ENCODE measurements around the gene SLC38A9. TPM values are rescaled to one million over a fixed set of nuclear protein-coding genes. Genes with fewer than 3 reads are reported as not detected.
"Not testable (repeated sequence)": the region's sequence is repeated elsewhere in the genome, so short reads cannot be mapped to it uniquely, and the experiment has no call there.

SLC38A9 gene
- total RNA-seq, 1 experiment from 2014 or later: 20.1 TPM

GRCh38 chr5:55609413-55609812 is 102.7 kb downstream of the SLC38A9 start:
- Mint-ChIP-seq H3K4me3 (ENCODE audit: unreplicated experiment) (no peak overlapping the region), H3K27ac (ENCODE audit: low read depth, unreplicated experiment) (no peak overlapping the region), H3K4me1 (ENCODE audit: insufficient read depth, unreplicated experiment) (no peaks in the 10 kb centered on the region), H3K9me3 (ENCODE audit: unreplicated experiment) (no peaks in the 10 kb centered on the region), H3K36me3 (ENCODE audit: insufficient read depth, unreplicated experiment) (no peaks in the 10 kb centered on the region), H3K27me3 (ENCODE audit: insufficient read depth, unreplicated experiment) (no peaks in the 10 kb centered on the region)
- DNase-seq (ENCODE audit: unreplicated experiment): no peak
- intact Hi-C loops (cut with micrococcal nuclease): no loop called here
- TF ChIP-seq, protein P1, sequence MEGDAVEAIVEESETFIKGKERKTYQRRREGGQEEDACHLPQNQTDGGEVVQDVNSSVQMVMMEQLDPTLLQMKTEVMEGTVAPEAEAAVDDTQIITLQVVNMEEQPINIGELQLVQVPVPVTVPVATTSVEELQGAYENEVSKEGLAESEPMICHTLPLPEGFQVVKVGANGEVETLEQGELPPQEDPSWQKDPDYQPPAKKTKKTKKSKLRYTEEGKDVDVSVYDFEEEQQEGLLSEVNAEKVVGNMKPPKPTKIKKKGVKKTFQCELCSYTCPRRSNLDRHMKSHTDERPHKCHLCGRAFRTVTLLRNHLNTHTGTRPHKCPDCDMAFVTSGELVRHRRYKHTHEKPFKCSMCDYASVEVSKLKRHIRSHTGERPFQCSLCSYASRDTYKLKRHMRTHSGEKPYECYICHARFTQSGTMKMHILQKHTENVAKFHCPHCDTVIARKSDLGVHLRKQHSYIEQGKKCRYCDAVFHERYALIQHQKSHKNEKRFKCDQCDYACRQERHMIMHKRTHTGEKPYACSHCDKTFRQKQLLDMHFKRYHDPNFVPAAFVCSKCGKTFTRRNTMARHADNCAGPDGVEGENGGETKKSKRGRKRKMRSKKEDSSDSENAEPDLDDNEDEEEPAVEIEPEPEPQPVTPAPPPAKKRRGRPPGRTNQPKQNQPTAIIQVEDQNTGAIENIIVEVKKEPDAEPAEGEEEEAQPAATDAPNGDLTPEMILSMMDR (IDR thresholded peaks at IDR 0.05; ENCODE audit: unreplicated experiment): no peak
- POLR2A ChIA-PET: interaction anchor here (0.9 kb wide), 1 partner anchor 66 kb away, joined by 4 read pairs; no protein-coding TSS in a partner anchor
- no TSS peak for BruUV-seq (replicated peaks)
- CTCF ChIA-PET: no interaction called here

GRCh38 chr5:55608595-55609349 is 103.4 kb downstream of the SLC38A9 start:
- H3K4me1 Mint-ChIP-seq (ENCODE audit: insufficient read depth, unreplicated experiment): no peaks in the 10 kb centered on the region
- ChIA-PET POLR2A (interaction anchor here (0.6 to 0.9 kb wide), 2 partner anchors 66 to 69 kb away, joined by 3 to 4 read pairs; no protein-coding TSS in a partner anchor), CTCF (no interaction called here)
- H3K9me3 Mint-ChIP-seq (ENCODE audit: unreplicated experiment): no peaks in the 10 kb centered on the region
- no TSS peak for BruUV-seq (replicated peaks)
- no peak for DNase-seq (ENCODE audit: unreplicated experiment)
- TF ChIP-seq, protein P1 (IDR thresholded peaks at IDR 0.05; ENCODE audit: unreplicated experiment): no peak
- H3K36me3 Mint-ChIP-seq (ENCODE audit: insufficient read depth, unreplicated experiment): no peaks in the 10 kb centered on the region
- H3K27ac Mint-ChIP-seq (ENCODE audit: low read depth, unreplicated experiment): no peak overlapping the region
- no peak overlapping the region for H3K4me3 Mint-ChIP-seq (ENCODE audit: unreplicated experiment)
- intact Hi-C loops (cut with micrococcal nuclease): no loop called here
- no peaks in the 10 kb centered on the region for H3K27me3 Mint-ChIP-seq (ENCODE audit: insufficient read depth, unreplicated experiment)

GRCh38 chr5:55607309-55607708 is 104.8 kb downstream of the SLC38A9 start:
- H3K27me3 Mint-ChIP-seq (ENCODE audit: insufficient read depth, unreplicated experiment); POLR2A ChIA-PET; H3K27ac Mint-ChIP-seq (ENCODE audit: low read depth, unreplicated experiment); H3K4me1 Mint-ChIP-seq (ENCODE audit: insufficient read depth, unreplicated experiment); H3K36me3 Mint-ChIP-seq (ENCODE audit: insufficient read depth, unreplicated experiment); intact Hi-C loops (cut with micrococcal nuclease); H3K9me3 Mint-ChIP-seq (ENCODE audit: unreplicated experiment); H3K4me3 Mint-ChIP-seq (ENCODE audit: unreplicated experiment); BruUV-seq (replicated peaks): not testable (repeated sequence)
- DNase-seq (ENCODE audit: unreplicated experiment): peak; percentile 24
- CTCF ChIA-PET: interaction anchor here (0.6 to 0.7 kb wide), 2 partner anchors 33 to 131 kb away, joined by 3 read pairs; no protein-coding TSS in a partner anchor

- Mint-ChIP-seq H3K27ac (ENCODE audit: low read depth, unreplicated experiment) (no peak overlapping the region), H3K36me3 (ENCODE audit: insufficient read depth, unreplicated experiment) (no peaks in the 10 kb centered on the region), H3K4me1 (ENCODE audit: insufficient read depth, unreplicated experiment) (peaks cover 12% of the 10 kb centered on the region), H3K27me3 (ENCODE audit: insufficient read depth, unreplicated experiment) (no peaks in the 10 kb centered on the region), H3K4me3 (ENCODE audit: unreplicated experiment) (no peak overlapping the region), H3K9me3 (ENCODE audit: unreplicated experiment) (no peaks in the 10 kb centered on the region)
- no TSS peak for BruUV-seq (replicated peaks)
- CTCF ChIA-PET: no interaction called here
- POLR2A ChIA-PET: no interaction called here
- TF ChIP-seq, protein P1 (IDR thresholded peaks at IDR 0.05; ENCODE audit: unreplicated experiment): no peak
- peak; percentile 9 for DNase-seq (ENCODE audit: unreplicated experiment)
- intact Hi-C loops (cut with micrococcal nuclease): no loop called here
Observed at GRCh38 chr5:55604611-55605067, 107.5 kb downstream of the SLC38A9 start.
